Activated naive CD8-positive, alpha-beta T cell (primary cell): Measurements from ENCODE around the gene C3orf22.
"Not testable (repeated sequence)": the region's sequence is repeated elsewhere in the genome, so short reads cannot be mapped to it uniquely, and the experiment has no call there.

Source experiments
- H3K27ac Mint-ChIP-seq: one replicate; pipeline ENCODE4 v1.8.0; 2021; ENCODE audit warnings: mixed read lengths
- H3K27me3 Mint-ChIP-seq: one replicate; pipeline ENCODE4 v1.8.0; 2021; ENCODE audit warnings: mixed read lengths
- H3K36me3 Mint-ChIP-seq: one replicate; pipeline ENCODE4 v1.8.0; 2021; ENCODE audit warnings: mixed read lengths
- H3K4me1 Mint-ChIP-seq: one replicate; pipeline ENCODE4 v1.8.0; 2021; ENCODE audit warnings: low read depth, mixed read lengths
- H3K4me3 Mint-ChIP-seq: one replicate; pipeline ENCODE4 v1.8.0; 2021; ENCODE audit warnings: mild to moderate bottlenecking, mixed read lengths
- H3K9me3 Mint-ChIP-seq: one replicate; pipeline ENCODE4 v1.8.0; 2021; ENCODE audit warnings: low read depth, mixed read lengths

The C3orf22 gene

DNA sequence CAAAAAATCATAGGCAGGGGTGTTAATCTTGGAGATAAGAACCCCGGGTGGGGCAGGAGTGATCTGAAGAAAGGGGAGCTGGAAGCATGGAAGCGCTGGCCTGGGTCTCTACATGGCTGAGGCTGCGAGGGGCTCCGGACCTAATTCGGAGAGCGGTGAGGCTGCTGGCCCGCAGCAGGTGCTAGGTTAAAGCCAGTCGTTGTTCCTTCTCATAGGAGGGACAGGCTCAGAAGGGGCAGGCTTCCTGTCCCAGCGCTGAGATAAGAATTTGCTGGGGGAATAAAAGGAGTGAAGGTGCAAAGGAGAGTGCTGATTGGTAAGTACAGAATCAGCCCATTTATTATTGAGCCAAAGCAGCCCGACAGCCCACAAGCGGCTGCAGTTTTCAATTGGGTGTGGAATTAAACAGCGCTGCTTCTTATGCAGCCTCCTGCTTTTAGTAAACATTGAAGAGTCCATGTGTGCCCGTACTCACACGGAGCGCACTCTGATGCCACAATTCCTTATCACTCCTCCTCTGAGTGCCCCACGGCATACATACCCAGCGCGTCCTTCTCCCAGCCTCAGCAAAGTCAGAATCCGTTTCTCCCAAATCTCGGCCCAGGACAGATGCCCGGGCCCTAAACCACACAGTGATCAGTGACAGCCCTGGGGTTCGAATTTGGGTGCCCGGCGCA is 17.6 kb downstream of the C3orf22 start:
- peaks cover 9% of the 10 kb centered on the region for H3K27me3 Mint-ChIP-seq
- no peaks in the 10 kb centered on the region for H3K9me3 Mint-ChIP-seq
- no peaks in the 10 kb centered on the region for H3K4me1 Mint-ChIP-seq
- no peak overlapping the region for H3K4me3 Mint-ChIP-seq
- no peak overlapping the region for H3K27ac Mint-ChIP-seq
- H3K36me3 Mint-ChIP-seq: no peaks in the 10 kb centered on the region

DNA sequence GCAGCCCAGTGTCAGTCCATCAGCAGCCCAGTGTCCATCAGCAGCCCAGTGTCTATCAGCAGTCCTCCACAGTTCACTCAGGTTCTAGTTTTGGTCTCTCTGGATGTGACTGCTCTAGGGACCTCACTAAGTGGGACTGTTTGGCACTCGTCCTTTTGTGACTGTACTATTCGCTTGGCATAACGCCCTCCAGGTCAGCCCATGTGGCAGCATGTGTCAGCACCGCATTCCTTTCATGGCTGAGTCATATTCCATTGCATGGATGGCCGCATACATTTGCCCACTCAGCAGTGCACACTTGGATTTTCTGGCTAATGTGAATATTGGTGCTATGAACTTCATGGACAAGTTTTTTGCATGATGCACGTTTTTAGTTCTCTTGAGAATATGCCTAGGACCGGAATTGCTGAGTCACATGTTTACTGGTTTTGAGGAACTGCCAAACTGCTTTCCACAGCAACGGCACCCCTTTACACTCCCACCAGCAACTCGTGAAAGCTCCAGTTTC is 18.3 kb downstream of the C3orf22 start:
- Mint-ChIP-seq H3K36me3 (no peaks in the 10 kb centered on the region), H3K4me1 (no peaks in the 10 kb centered on the region), H3K4me3 (no peak overlapping the region), H3K27ac (no peak overlapping the region), H3K9me3 (no peaks in the 10 kb centered on the region), H3K27me3 (peaks cover 9% of the 10 kb centered on the region)

DNA sequence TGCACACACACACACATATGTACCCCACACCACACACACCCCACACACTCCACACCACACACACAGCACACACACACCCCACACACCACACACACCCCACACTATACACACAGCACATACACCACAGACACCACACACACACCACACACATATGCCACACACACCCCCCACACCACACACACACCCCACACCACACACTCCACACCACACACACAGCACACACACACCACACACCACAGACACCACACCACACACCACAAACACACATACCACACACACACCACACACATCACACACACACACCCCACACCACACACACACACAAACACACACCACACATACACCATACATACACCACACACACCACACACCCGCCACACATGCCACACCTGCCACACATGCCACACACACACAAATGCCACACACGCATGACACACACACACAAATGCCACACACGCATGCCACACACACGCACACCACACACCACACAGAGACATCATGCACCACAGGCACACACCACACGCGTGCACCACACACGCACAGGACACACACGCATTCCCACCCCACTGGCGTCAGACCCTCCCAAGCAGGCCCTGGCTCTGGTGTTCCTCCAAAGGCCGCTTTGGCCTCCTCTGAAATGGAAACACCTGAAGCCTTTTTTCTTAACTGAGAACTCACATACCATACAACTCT is 19.0 kb downstream of the C3orf22 start:
- no peaks in the 10 kb centered on the region for H3K9me3 Mint-ChIP-seq

DNA sequence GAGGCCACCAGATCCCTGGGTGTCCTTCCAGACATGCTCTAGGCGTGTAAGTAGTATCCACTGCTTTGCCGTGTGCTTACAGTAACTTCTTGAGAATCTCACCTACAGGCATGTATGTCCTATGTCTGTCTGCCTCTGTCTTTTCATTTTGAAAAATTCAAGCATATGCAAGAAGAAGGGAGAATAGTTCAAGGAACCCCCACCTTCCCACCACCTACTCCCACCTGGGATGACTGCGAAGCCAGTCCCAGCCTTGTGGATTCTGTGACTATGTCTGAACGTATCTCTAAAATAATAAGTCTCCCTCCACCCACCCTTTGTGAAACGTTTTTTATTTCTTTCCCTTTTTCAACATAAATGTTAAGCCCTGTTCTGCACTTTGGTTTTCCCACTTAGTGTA is 19.8 kb downstream of the C3orf22 start:
- no peaks in the 10 kb centered on the region for H3K9me3 Mint-ChIP-seq
- H3K27me3 Mint-ChIP-seq: peaks cover 10% of the 10 kb centered on the region

More for the DNA sequence above, 19.0 kb downstream of the C3orf22 start:
- no peak overlapping the region for H3K27ac Mint-ChIP-seq
- H3K36me3 Mint-ChIP-seq: no peaks in the 10 kb centered on the region
- no peak overlapping the region for H3K4me3 Mint-ChIP-seq
- no peaks in the 10 kb centered on the region for H3K4me1 Mint-ChIP-seq
- H3K27me3 Mint-ChIP-seq: peaks cover 7% of the 10 kb centered on the region

DNA sequence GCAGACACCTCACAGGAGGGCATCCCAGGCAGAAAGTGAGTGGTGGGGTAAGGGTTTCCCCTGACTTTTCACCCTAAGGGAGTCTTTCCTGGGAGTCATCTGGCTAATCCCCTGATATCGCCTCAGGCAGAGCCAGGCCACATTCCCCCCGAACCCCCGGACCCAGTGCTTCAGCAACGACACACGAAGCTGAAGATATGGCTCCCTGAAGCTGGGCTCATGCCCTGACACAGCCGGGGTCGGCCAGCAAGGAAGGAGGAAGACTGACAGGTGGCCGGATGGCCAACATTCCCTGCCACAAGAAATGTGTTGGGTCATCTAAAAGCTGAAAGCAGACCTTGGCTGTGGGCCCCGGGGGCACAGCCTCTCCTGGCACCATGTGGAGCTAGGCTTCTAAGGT is 20.4 kb downstream of the C3orf22 start:
- Mint-ChIP-seq H3K36me3 (no peaks in the 10 kb centered on the region), H3K27me3 (peaks cover 9% of the 10 kb centered on the region), H3K4me3 (no peak overlapping the region), H3K4me1 (no peaks in the 10 kb centered on the region), H3K9me3 (no peaks in the 10 kb centered on the region), H3K27ac (no peak overlapping the region)

More for the DNA sequence above, 19.8 kb downstream of the C3orf22 start:
- Mint-ChIP-seq H3K27ac (no peak overlapping the region), H3K4me3 (no peak overlapping the region), H3K4me1 (no peaks in the 10 kb centered on the region), H3K36me3 (no peaks in the 10 kb centered on the region)

DNA sequence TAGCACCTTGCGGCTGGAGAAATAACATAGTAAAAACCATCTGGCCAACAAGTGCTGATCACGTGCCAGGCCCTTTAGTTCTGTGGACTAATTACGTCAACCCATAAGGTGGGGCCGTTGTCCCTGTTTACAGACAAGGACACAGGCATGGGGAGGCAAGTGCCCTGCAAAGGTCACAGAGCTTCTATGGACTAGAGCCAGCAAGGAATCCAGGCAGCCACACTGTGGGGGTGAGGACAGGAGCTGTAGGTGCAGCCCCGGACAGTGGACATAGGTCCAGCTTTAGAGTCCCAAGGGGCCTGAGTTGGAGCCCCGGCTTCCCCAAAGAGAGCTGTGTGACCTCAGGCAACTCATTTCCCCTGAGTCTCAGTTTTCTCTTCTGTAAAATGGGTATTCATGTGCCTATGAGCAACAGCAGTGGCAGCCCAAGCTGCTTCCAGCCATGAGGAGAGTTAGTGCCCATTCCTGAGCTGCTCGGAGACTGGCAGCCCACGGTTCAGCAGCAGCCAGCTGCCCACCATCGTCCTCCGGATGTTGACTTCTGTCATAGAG is 20.9 kb downstream of the C3orf22 start:
- Mint-ChIP-seq H3K9me3 (no peaks in the 10 kb centered on the region), H3K4me1 (no peaks in the 10 kb centered on the region), H3K27ac (no peak overlapping the region), H3K27me3 (peaks cover 7% of the 10 kb centered on the region), H3K4me3 (no peak overlapping the region), H3K36me3 (no peaks in the 10 kb centered on the region)

DNA sequence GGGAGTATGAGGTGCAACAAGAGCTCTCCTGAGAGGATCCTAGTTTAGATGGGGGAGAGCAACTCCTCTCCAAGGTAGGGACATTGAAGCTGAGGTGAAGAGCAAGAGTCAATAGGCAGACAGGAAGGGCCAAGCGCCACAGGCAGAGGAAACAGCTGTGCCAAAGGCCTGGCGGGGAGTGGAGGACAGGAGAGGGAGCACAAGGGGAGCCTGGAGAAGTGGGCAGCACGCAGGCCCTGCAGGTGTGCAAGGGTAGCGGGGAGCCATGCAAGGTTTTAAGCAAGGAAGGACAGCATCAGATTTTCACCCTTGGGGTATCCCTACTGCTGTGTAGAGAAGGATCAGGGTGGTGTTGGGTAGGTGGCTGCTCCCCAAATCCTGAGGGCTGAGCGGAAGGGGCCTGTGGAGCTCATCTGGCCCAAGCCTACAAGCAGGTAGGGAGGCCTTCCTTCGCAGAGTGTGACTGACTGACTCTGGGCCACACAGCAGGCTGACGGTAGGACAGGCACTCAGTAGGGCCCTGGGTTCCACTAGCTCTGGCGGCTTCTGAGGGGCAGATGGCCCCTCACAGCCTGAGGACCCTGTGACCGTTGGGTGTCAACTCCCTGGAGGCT is 21.5 kb downstream of the C3orf22 start:
- no peak overlapping the region for H3K27ac Mint-ChIP-seq
- H3K4me3 Mint-ChIP-seq: no peak overlapping the region
- H3K36me3 Mint-ChIP-seq: no peaks in the 10 kb centered on the region
- H3K9me3 Mint-ChIP-seq: no peaks in the 10 kb centered on the region
- H3K4me1 Mint-ChIP-seq: no peaks in the 10 kb centered on the region
- H3K27me3 Mint-ChIP-seq: peaks cover 7% of the 10 kb centered on the region

DNA sequence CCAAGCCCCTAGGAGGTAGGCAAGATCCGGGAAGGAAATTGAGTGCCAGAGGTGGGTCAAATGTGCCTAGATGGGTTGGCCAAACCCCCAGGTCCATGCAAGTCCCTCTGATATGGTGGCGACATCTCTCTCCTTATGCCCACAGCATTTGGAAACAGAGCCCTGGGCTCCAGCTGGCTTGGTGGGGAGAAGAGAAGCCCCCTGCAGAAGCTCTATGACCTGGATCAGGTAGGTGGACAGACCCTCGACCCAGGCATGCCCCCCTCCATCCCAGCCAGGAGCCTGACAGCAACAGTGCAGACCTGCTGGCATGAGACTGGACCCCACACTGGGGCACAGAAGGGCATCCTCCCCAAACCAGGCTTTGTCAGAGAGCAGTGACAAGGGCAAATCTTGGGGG is 22.6 kb downstream of the C3orf22 start:
- no peaks in the 10 kb centered on the region for H3K9me3 Mint-ChIP-seq
- H3K4me3 Mint-ChIP-seq: no peak overlapping the region
- no peaks in the 10 kb centered on the region for H3K36me3 Mint-ChIP-seq
- no peak overlapping the region for H3K27ac Mint-ChIP-seq
- peaks cover 6% of the 10 kb centered on the region for H3K27me3 Mint-ChIP-seq
- no peaks in the 10 kb centered on the region for H3K4me1 Mint-ChIP-seq

DNA sequence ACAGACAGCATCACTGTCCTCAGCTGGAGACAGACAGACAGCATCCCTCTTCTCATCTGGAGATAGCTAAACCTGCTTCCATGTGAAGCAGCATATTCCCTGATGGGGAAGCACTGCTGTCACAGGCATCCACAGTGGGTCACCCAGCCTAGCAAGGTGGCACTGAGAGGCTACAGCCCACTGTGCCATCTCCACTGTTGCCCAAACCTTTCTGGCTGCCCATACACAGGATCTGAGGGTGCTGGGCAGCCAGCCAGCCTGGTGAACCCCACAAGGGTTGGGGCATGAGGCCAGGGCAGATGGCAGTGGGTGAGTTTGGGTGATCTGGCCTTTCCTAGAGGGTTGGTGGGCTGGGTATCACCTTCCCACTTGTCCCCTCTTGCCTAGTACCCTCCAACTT is 23.1 kb downstream of the C3orf22 start:
- no peaks in the 10 kb centered on the region for H3K4me1 Mint-ChIP-seq
- no peak overlapping the region for H3K27ac Mint-ChIP-seq
- no peaks in the 10 kb centered on the region for H3K36me3 Mint-ChIP-seq
- H3K4me3 Mint-ChIP-seq: no peak overlapping the region
- H3K27me3 Mint-ChIP-seq: peaks cover 6% of the 10 kb centered on the region
- no peaks in the 10 kb centered on the region for H3K9me3 Mint-ChIP-seq

DNA sequence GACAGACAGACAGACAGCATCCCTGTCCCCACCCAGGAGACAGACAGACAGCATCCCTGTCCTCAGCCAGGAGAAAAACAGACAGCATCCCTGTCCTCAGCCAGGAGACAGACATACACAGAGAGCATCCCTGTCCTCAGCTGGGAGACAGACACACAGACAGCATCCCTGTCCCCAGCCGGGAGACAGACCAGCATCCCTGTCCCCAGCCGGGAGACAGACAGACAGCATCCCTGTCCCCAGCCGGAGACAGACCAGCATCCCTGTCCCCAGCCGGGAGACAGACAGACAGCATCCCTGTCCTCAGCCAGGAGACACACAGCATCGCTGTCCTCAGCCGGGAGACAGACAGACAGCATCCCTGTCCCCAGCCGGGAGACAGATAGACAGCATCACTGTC is 24.0 kb downstream of the C3orf22 start:
- not testable (repeated sequence) for H3K9me3 Mint-ChIP-seq, H3K4me1 Mint-ChIP-seq, H3K27me3 Mint-ChIP-seq

DNA sequence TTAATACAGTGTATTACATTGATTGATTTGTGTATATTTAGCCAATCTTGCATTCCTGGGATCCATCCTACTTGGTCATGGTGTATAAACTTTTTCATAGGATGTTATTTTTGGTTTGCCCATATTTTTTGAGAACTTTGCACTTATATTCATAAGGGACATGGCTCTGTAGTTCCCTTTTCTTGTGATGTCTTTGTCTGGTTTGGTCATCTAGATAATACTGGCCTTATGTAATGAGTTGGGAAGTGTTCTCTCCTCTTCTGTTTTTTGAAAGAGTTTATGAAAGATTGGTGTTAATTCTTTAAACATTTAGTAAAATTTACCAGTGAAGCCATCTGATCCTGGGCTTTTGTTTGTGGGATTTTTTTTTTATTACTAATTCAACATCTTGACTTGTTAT is 25.2 kb downstream of the C3orf22 start:
- no peak overlapping the region for H3K4me3 Mint-ChIP-seq
- no peaks in the 10 kb centered on the region for H3K4me1 Mint-ChIP-seq
- peaks cover 4% of the 10 kb centered on the region for H3K27me3 Mint-ChIP-seq
- no peak overlapping the region for H3K27ac Mint-ChIP-seq
- no peaks in the 10 kb centered on the region for H3K36me3 Mint-ChIP-seq
- no peaks in the 10 kb centered on the region for H3K9me3 Mint-ChIP-seq

More for the DNA sequence above, 24.0 kb downstream of the C3orf22 start:
- not testable (repeated sequence) for H3K36me3 Mint-ChIP-seq, H3K27ac Mint-ChIP-seq, H3K4me3 Mint-ChIP-seq

DNA sequence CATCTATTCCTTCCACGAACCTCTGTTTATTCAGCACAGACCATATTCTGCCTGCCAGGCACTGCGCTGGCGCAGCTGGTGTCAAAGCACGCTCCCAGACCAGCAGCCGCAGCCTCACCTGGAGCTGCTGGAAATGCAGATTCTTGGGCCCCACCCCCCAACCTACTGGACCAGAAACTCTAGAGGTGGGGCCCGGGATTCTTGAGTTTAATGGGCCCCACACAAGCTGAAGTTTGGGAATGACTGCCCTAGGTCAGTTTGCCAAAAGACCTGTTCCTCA is 27.7 kb downstream of the C3orf22 start:
- Mint-ChIP-seq H3K9me3 (no peaks in the 10 kb centered on the region), H3K4me3 (no peak overlapping the region), H3K4me1 (no peaks in the 10 kb centered on the region), H3K27ac (no peak overlapping the region), H3K27me3 (peaks cover 4% of the 10 kb centered on the region), H3K36me3 (no peaks in the 10 kb centered on the region)

DNA sequence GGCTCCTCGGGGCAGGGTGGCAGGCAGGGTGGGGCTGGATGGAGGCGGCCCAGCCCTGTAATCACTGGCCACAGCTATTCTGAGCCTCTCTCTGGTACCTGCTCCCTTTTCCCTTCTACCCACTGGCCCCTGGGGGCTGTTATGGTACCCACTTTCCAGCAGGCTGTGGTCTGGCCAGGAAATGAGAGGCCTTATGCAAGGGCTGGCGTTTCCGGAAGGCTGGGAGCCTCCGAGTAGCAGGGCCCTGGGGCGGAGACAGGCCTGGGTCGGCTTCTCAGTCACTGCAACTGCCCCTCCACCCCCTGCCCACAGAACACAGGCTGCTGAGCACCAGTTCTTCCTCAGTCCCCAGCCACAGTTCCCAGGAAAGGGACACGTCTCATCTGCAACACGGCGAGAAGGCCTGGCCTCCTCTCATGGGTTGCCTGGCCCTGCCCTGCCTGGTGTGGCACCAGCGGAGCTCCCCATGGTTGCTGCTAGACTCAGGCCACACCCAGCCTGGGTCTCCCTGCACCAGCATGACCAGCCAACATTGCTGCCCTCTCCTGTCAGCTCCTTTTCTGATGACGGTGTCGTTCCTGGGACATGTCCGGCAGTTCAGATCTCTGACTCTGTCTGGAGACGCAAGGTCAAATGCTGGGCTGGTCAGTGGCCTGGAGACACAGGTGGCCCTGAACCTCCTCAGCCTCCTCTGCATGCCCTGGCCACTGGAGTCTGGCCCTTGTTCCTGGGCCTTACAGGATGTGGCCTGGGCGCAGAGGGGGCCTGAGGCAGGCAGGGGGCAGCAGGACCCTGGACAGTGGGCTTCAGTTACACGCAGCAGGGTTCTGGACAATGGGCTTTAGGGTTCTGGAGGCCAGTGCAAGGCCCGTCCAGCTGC is 28.3 kb downstream of the C3orf22 start:
- Mint-ChIP-seq H3K4me1 (no peaks in the 10 kb centered on the region), H3K36me3 (no peaks in the 10 kb centered on the region), H3K27me3 (peaks cover 4% of the 10 kb centered on the region), H3K27ac (no peak overlapping the region), H3K9me3 (no peaks in the 10 kb centered on the region), H3K4me3 (no peak overlapping the region)

DNA sequence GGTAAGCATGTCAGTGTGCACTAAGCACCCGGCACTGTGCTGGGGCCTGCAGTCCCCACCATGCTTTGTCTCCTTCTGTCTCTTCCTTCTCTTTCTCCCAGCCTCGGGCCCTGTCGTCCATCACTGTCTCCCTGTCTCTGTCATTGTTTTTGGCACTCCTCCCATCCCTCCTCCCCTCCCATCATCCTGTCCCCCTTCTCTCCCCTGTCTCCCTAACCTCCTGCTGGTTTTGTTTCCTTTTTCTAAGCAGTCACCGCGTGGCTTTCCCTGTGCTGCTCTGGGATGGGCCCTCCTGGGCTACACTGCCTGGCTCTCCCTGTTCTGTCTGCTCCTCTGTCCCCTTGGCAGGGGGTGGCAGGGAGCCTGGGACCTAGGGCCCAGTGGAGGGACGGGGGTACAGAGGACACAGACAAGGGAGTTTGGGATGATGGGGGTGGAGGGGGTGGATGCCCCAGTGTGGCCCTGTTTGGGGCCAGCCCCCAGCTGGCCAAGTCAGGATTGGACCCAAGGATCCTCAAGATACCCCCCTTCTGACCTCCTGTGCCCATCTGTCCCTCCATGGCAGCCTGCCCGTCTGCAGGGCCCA is 29.1 kb downstream of the C3orf22 start:
- Mint-ChIP-seq H3K27ac (no peak overlapping the region), H3K4me1 (no peaks in the 10 kb centered on the region)

More for the DNA sequence above, 29.1 kb downstream of the C3orf22 start:
- Mint-ChIP-seq H3K27me3 (peaks cover 4% of the 10 kb centered on the region), H3K4me3 (no peak overlapping the region), H3K36me3 (no peaks in the 10 kb centered on the region), H3K9me3 (no peaks in the 10 kb centered on the region)
